ENCODE measurements around the gene ADGRF3.
"Not testable (repeated sequence)": the region's sequence is repeated elsewhere in the genome, so short reads cannot be mapped to it uniquely, and the experiment has no call there.

The ADGRF3 gene

GRCh38 chr2:26305540-26305939, 41.0 kb downstream of the ADGRF3 start:
- Histone ChIP-seq H3K27me3 (ENCODE audit: insufficient read depth, low read length, poor library complexity) (no peaks in the 10 kb centered on the region), H3K4me1 (ENCODE audit: insufficient read depth, low read length) (peaks cover under 1% of the 10 kb centered on the region; the same call in 1 of the 2 replicates), H4K20me1 (ENCODE audit: insufficient read depth, low read length) (no peaks in the 10 kb centered on the region), H3K36me3 (ENCODE audit: insufficient read depth, low read length) (no peaks in the 10 kb centered on the region), H2AFZ (ENCODE audit: low read depth, low read length) (no peak overlapping the region), H3K9ac (ENCODE audit: low read depth, low read length) (no peak overlapping the region), H3K27ac (ENCODE audit: low read length) (no peak overlapping the region), H3K79me2 (ENCODE audit: insufficient read depth, low read length) (no peaks in the 10 kb centered on the region), H3K9me3 (ENCODE audit: insufficient read depth, low read length, severe bottlenecking) (no peaks in the 10 kb centered on the region), H3K4me3 (ENCODE audit: low read depth in 1 of 2, low read length in 2 of 2) (no peak overlapping the region), H3K4me2 (ENCODE audit: insufficient read depth, low read length) (no peak overlapping the region)
- DNase-seq (no peak), ATAC-seq (ENCODE audit: insufficient read depth, low read depth) (no peak)
- TF ChIP-seq CTCF (IDR thresholded peaks at IDR 0.05; ENCODE audit: borderline replicate concordance, extremely low read depth, low read length, poor library complexity, severe bottlenecking), result no peak
- no peak for TF ChIP-seq EZH2 (IDR thresholded peaks at IDR 0.05; ENCODE audit: borderline replicate concordance, low read depth, low read length, severe bottlenecking)

- H2AFZ ChIP-seq (ENCODE audit: low read depth, low read length); H3K27ac ChIP-seq (ENCODE audit: low read length); H3K4me3 ChIP-seq (ENCODE audit: low read depth in 1 of 2, low read length in 2 of 2); H3K4me1 ChIP-seq (ENCODE audit: insufficient read depth, low read length); H3K36me3 ChIP-seq (ENCODE audit: insufficient read depth, low read length); H3K9ac ChIP-seq (ENCODE audit: low read depth, low read length); H4K20me1 ChIP-seq (ENCODE audit: insufficient read depth, low read length); H3K4me2 ChIP-seq (ENCODE audit: insufficient read depth, low read length); H3K27me3 ChIP-seq (ENCODE audit: insufficient read depth, low read length, poor library complexity); ATAC-seq (ENCODE audit: insufficient read depth, low read depth); H3K79me2 ChIP-seq (ENCODE audit: insufficient read depth, low read length); DNase-seq; H3K9me3 ChIP-seq (ENCODE audit: insufficient read depth, low read length, severe bottlenecking): not testable (repeated sequence)
Measured at GRCh38 chr2:26305094-26305493, 41.5 kb downstream of the ADGRF3 start.

- Histone ChIP-seq H3K27ac (ENCODE audit: low read length) (no peak overlapping the region), H3K4me3 (ENCODE audit: low read depth in 1 of 2, low read length in 2 of 2) (no peak overlapping the region), H3K27me3 (ENCODE audit: insufficient read depth, low read length, poor library complexity) (no peaks in the 10 kb centered on the region), H3K79me2 (ENCODE audit: insufficient read depth, low read length) (no peaks in the 10 kb centered on the region), H4K20me1 (ENCODE audit: insufficient read depth, low read length) (no peaks in the 10 kb centered on the region), H2AFZ (ENCODE audit: low read depth, low read length) (no peak overlapping the region), H3K9ac (ENCODE audit: low read depth, low read length) (no peak overlapping the region), H3K4me1 (ENCODE audit: insufficient read depth, low read length) (peaks cover 22% of the 10 kb centered on the region), H3K4me2 (ENCODE audit: insufficient read depth, low read length) (no peak overlapping the region), H3K9me3 (ENCODE audit: insufficient read depth, low read length, severe bottlenecking) (no peaks in the 10 kb centered on the region), H3K36me3 (ENCODE audit: insufficient read depth, low read length) (no peaks in the 10 kb centered on the region)
- TF ChIP-seq CTCF (IDR thresholded peaks at IDR 0.05; ENCODE audit: borderline replicate concordance, extremely low read depth, low read length, poor library complexity, severe bottlenecking), result no peak
- no peak for TF ChIP-seq EZH2 (IDR thresholded peaks at IDR 0.05; ENCODE audit: borderline replicate concordance, low read depth, low read length, severe bottlenecking)
- ATAC-seq (ENCODE audit: insufficient read depth, low read depth) (no peak), DNase-seq (no peak)
Measured at GRCh38 chr2:26302846-26303245, 43.7 kb downstream of the ADGRF3 start.

- ATAC-seq (ENCODE audit: insufficient read depth, low read depth) (0 out of 3 replicates have a peak, but pooled peaks have one; percentile 1), DNase-seq (no peak)
- no peaks in the 10 kb centered on the region for H4K20me1 ChIP-seq (ENCODE audit: insufficient read depth, low read length)
- H3K9ac ChIP-seq (ENCODE audit: low read depth, low read length), result peak overlapping the region; percentile 51; the same call in 1 of the 2 replicates
- H3K4me1 ChIP-seq (ENCODE audit: insufficient read depth, low read length), result peaks cover 22% of the 10 kb centered on the region
- TF ChIP-seq EZH2 (IDR thresholded peaks at IDR 0.05; ENCODE audit: borderline replicate concordance, low read depth, low read length, severe bottlenecking) (no peak), CTCF (IDR thresholded peaks at IDR 0.05; ENCODE audit: borderline replicate concordance, extremely low read depth, low read length, poor library complexity, severe bottlenecking) (no peak)
- no peaks in the 10 kb centered on the region for H3K27me3 ChIP-seq (ENCODE audit: insufficient read depth, low read length, poor library complexity)
- peak overlapping the region in 1 of 2 experiments; percentile 67; a peak in 1 of 4 replicates for H3K4me3 ChIP-seq (ENCODE audit: low read depth in 1 of 2, low read length in 2 of 2)
- no peaks in the 10 kb centered on the region for H3K79me2 ChIP-seq (ENCODE audit: insufficient read depth, low read length)
- no peaks in the 10 kb centered on the region for H3K36me3 ChIP-seq (ENCODE audit: insufficient read depth, low read length)
- peak overlapping the region; percentile 44; the same call in 1 of the 2 replicates for H3K27ac ChIP-seq (ENCODE audit: low read length)
- H3K4me2 ChIP-seq (ENCODE audit: insufficient read depth, low read length), result peak overlapping the region; percentile 94
- no peaks in the 10 kb centered on the region for H3K9me3 ChIP-seq (ENCODE audit: insufficient read depth, low read length, severe bottlenecking)
- peak overlapping the region; percentile 85 for H2AFZ ChIP-seq (ENCODE audit: low read depth, low read length)
Measured at GRCh38 chr2:26300234-26300925, 46.2 kb downstream of the ADGRF3 start.

Measured in DND-41 (cell line).